ENCODE results near the gene CAPN7. TPM values are rescaled to one million over a fixed set of nuclear protein-coding genes. Genes with fewer than 3 reads are reported as not detected.
"Not testable (repeated sequence)": the region's sequence is repeated elsewhere in the genome, so short reads cannot be mapped to it uniquely, and the experiment has no call there.

The CAPN7 gene
- total RNA-seq, 1 donor from 2014 or later = 57.7 TPM

DNA sequence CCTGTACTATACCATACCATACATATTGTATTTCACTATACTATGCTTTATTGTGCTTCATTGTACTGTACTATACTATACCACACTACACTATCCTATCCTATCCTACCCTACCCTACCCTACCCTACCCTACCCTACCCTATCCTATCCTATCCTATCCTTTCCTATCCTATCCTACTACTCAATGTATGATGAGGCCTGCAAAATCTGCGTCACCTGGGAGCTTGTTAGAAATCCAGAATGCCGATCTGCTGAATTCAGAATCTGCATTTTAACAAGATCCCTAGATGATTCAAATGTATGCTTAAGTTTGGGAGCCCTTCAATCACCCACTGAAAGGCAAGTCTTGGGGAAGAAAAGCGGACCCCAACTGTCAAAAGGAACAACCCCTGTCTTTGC lies 45.4 kb upstream of the CAPN7 start:
- H3K4me3 ChIP-seq = no peak overlapping the region
- H3K79me2 ChIP-seq (ENCODE audit: low read depth) = no peaks in the 10 kb centered on the region
- no peaks in the 10 kb centered on the region for H4K20me1 ChIP-seq (ENCODE audit: low read depth)
- H3K9me3 Mint-ChIP-seq = peaks cover 4% of the 10 kb centered on the region
- no peak overlapping the region for H3K4me3 Mint-ChIP-seq
- H3K36me3 Mint-ChIP-seq = peaks cover 2% of the 10 kb centered on the region
- H3K36me3 ChIP-seq = no peaks in the 10 kb centered on the region
- H3K9ac ChIP-seq = no peak overlapping the region
- no peak overlapping the region for H2AFZ ChIP-seq (replicated peaks)
- no peak for TF ChIP-seq EZH2phosphoT487 (IDR thresholded peaks at IDR 0.05)
- TF ChIP-seq, protein P1, sequence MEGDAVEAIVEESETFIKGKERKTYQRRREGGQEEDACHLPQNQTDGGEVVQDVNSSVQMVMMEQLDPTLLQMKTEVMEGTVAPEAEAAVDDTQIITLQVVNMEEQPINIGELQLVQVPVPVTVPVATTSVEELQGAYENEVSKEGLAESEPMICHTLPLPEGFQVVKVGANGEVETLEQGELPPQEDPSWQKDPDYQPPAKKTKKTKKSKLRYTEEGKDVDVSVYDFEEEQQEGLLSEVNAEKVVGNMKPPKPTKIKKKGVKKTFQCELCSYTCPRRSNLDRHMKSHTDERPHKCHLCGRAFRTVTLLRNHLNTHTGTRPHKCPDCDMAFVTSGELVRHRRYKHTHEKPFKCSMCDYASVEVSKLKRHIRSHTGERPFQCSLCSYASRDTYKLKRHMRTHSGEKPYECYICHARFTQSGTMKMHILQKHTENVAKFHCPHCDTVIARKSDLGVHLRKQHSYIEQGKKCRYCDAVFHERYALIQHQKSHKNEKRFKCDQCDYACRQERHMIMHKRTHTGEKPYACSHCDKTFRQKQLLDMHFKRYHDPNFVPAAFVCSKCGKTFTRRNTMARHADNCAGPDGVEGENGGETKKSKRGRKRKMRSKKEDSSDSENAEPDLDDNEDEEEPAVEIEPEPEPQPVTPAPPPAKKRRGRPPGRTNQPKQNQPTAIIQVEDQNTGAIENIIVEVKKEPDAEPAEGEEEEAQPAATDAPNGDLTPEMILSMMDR (IDR thresholded peaks at IDR 0.05) = no peak
- TF ChIP-seq EZH2 (IDR thresholded peaks at IDR 0.05) = no peak
- no peaks in the 10 kb centered on the region for H3K4me1 ChIP-seq
- H3K27me3 Mint-ChIP-seq (ENCODE audit: insufficient read depth, low read depth) = no peaks in the 10 kb centered on the region
- no peak overlapping the region for H3K27ac Mint-ChIP-seq
- DNase-seq (ENCODE audit: low spot score) = no peak
- H3F3A ChIP-seq (ENCODE audit: low read depth) = no peaks in the 10 kb centered on the region
- no peak overlapping the region for H3K27ac ChIP-seq
- peaks cover 36% of the 10 kb centered on the region for H3K27me3 ChIP-seq
- no peak overlapping the region for H3K4me2 ChIP-seq
- H3K4me1 Mint-ChIP-seq = no peaks in the 10 kb centered on the region
- no peaks in the 10 kb centered on the region for H3K9me3 ChIP-seq (ENCODE audit: low read depth)

DNA sequence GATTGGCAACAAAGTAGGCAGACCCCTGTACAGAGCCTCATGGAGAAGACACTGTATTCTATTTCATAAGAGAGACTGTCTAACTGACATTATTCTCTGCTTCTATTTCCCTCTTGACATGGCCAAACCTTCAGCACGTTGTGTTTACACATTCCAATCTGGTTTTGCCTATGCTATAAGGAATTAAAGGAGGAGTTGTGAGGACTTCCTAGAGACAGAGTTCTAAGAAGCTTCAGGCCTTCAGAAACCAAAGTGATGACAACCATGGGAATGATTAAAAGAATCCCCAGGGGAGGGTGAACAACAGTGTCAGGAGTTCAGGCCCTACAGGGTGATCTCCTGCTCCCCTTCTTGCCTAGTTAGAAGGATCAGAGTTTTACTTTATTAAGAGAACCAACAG lies 44.9 kb upstream of the CAPN7 start:
- Histone ChIP-seq H3K9me3 (ENCODE audit: low read depth) (no peaks in the 10 kb centered on the region), H3K27ac (no peak overlapping the region), H3K79me2 (ENCODE audit: low read depth) (no peaks in the 10 kb centered on the region), H3K27me3 (peaks cover 31% of the 10 kb centered on the region), H2AFZ (replicated peaks) (no peak overlapping the region), H3K36me3 (no peaks in the 10 kb centered on the region), H3K4me3 (no peak overlapping the region), H3K4me1 (no peaks in the 10 kb centered on the region), H3K9ac (no peak overlapping the region), H3K4me2 (no peak overlapping the region), H4K20me1 (ENCODE audit: low read depth) (no peaks in the 10 kb centered on the region), H3F3A (ENCODE audit: low read depth) (no peaks in the 10 kb centered on the region)
- H3K27me3 Mint-ChIP-seq (ENCODE audit: insufficient read depth, low read depth) = no peaks in the 10 kb centered on the region
- peaks cover 2% of the 10 kb centered on the region for H3K36me3 Mint-ChIP-seq
- H3K9me3 Mint-ChIP-seq = peaks cover 4% of the 10 kb centered on the region
- H3K4me3 Mint-ChIP-seq = no peak overlapping the region
- no peak for DNase-seq (ENCODE audit: low spot score)
- TF ChIP-seq EZH2phosphoT487 (IDR thresholded peaks at IDR 0.05) (no peak), EZH2 (IDR thresholded peaks at IDR 0.05) (no peak)
- TF ChIP-seq, protein P1 (IDR thresholded peaks at IDR 0.05) = no peak
- H3K4me1 Mint-ChIP-seq = no peaks in the 10 kb centered on the region
- no peak overlapping the region for H3K27ac Mint-ChIP-seq

DNA sequence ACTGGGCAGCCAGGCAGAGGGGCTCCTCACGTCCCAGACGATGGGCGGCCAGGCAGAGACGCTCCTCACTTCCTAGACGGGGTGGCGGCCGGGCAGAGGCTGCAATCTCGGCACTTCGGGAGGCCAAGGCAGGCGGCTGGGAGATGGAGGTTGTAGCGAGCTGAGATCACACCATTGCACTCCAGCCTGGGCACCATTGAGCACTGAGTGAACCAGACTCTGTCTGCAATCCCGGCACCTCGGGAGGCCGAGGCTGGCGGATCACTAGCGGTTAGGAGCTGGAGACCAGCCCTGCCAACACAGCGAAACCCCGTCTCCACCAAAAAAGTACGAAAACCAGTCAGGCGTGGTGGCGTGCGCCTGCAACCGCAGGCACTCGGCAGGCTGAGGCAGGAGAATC lies 42.4 kb upstream of the CAPN7 start:
- not testable (repeated sequence) for H3K36me3 ChIP-seq; H3K27me3 ChIP-seq; H3K9ac ChIP-seq; H3K36me3 Mint-ChIP-seq; H2AFZ ChIP-seq (replicated peaks); H3K27ac Mint-ChIP-seq; H3K9me3 Mint-ChIP-seq; H3K4me2 ChIP-seq; H3K27me3 Mint-ChIP-seq (ENCODE audit: insufficient read depth, low read depth); H3K27ac ChIP-seq; H4K20me1 ChIP-seq (ENCODE audit: low read depth); DNase-seq (ENCODE audit: low spot score); H3K4me1 Mint-ChIP-seq; H3K79me2 ChIP-seq (ENCODE audit: low read depth); H3K4me1 ChIP-seq; H3K4me3 Mint-ChIP-seq; H3K9me3 ChIP-seq (ENCODE audit: low read depth); H3F3A ChIP-seq (ENCODE audit: low read depth); H3K4me3 ChIP-seq

DNA sequence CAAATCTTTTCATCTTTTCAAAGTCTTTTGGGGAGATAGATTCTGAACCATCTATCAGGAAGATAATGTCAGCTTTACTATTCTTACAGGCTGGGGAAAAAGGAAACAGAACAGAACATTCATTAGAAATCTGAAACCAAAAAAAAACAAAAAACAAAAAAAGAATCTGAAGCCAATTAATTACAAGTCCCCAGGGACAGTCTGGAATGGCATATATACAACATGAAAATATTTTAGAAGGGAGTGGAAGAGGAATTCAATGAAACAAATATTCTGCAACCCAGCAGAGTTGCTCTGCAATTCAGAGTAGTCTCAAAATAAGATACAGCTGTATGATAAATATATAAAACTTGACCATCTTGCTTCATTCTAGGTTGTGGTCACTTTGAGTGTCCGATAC lies 41.7 kb upstream of the CAPN7 start:
- Histone ChIP-seq H3K4me1 (no peaks in the 10 kb centered on the region), H3K27me3 (peaks cover 3% of the 10 kb centered on the region), H3K36me3 (no peaks in the 10 kb centered on the region), H3K9me3 (ENCODE audit: low read depth) (no peaks in the 10 kb centered on the region), H3K9ac (no peak overlapping the region), H4K20me1 (ENCODE audit: low read depth) (no peaks in the 10 kb centered on the region), H3K4me2 (no peak overlapping the region), H3K4me3 (no peak overlapping the region), H3F3A (ENCODE audit: low read depth) (no peaks in the 10 kb centered on the region), H3K79me2 (ENCODE audit: low read depth) (no peaks in the 10 kb centered on the region), H2AFZ (replicated peaks) (no peak overlapping the region), H3K27ac (no peak overlapping the region)
- Mint-ChIP-seq H3K9me3 (peaks cover 4% of the 10 kb centered on the region), H3K36me3 (peaks cover 2% of the 10 kb centered on the region), H3K4me3 (no peak overlapping the region), H3K4me1 (no peaks in the 10 kb centered on the region), H3K27ac (no peak overlapping the region), H3K27me3 (ENCODE audit: insufficient read depth, low read depth) (peaks cover 1% of the 10 kb centered on the region)
- TF ChIP-seq EZH2phosphoT487 (IDR thresholded peaks at IDR 0.05) = no peak
- no peak for TF ChIP-seq EZH2 (IDR thresholded peaks at IDR 0.05)
- TF ChIP-seq, protein P1 (IDR thresholded peaks at IDR 0.05) = no peak
- no peak for DNase-seq (ENCODE audit: low spot score)
